HepG2 (cell line): ENCODE data around the gene LDLRAD3. TPM values are rescaled to one million over a fixed set of nuclear protein-coding genes. Genes with fewer than 3 reads are reported as not detected.

Source experiments
- ATAC-seq: fragments of 200-7000 bp; cut with Tn5 transposase; 3 replicates; pipeline ENCODE4 v1.9.1; 2020; ENCODE audit warnings: mild to moderate bottlenecking, moderate library complexity
- BruUV-seq: library from RNA; stranded (reverse); fragments of 400-500 nt; replicated peaks from 2 replicates; lab custom pipeline; 2021; lab: Mats Ljungman, UMichigan
- CTCF ChIA-PET: fragments of 300-600 bp; formaldehyde crosslinking; extraction: SDS; loops from one replicate; lab custom pipeline; 2021; ENCODE audit warnings: low total read pairs, inconsistent platforms, low intra/inter-chr PET ratio; lab: Yijun Ruan, JAX
- POLR2A ChIA-PET: fragments of 350-600 bp; sonication (Branson Sonifier 250); formaldehyde crosslinking; loops from one replicate; lab custom pipeline; 2020; ENCODE audit warnings: antibody characterized with exemption, inconsistent platforms; lab: Yijun Ruan, JAX
- DNase-seq: peaks from one replicate; pipeline ENCODE4 v3.0.0-alpha.2; 2015; ENCODE audit warnings: low spot score
- FAIRE-seq: peaks from 3 replicates; lab custom pipeline; 2011; peaks lifted over from hg19 to GRCh38; lab: Jason Lieb, UNC
- H2AFZ ChIP-seq: one replicate; pipeline ENCODE4 v1.6.1; 2011; ENCODE audit warnings: low read length, inconsistent platforms
- H3K27ac ChIP-seq: fragments of 300-600 bp; 3 replicates; pipeline ENCODE4 v1.8.0; 2011; ENCODE audit warnings: mixed run types, mild to moderate bottlenecking, mixed read lengths, low read length, inconsistent platforms; ENCODE audit not compliant: insufficient read depth; ENCODE audit errors: extremely low read length
- H3K27me3 ChIP-seq, 2 experiments: fragments of 200-600 bp in 1 of 2; 2 replicates in 1 of 2; 3 replicates in 1 of 2; pipeline versions ENCODE4 v1.6.0 to v1.8.0; 2011; ENCODE audit warnings: low read length in 2 of 2, mild to moderate bottlenecking in 2 of 2, moderate library complexity in 2 of 2, inconsistent platforms in 1 of 2; ENCODE audit not compliant: insufficient read depth in 2 of 2, control insufficient read depth in 1 of 2
- H3K36me3 ChIP-seq, 2 experiments: fragments of 200-600 bp in 1 of 2; replicated peaks in 1 of 2; 2 replicates in 1 of 2; 3 replicates in 1 of 2; pipeline versions ENCODE4 v1.5.1 to v1.8.0; 2011; ENCODE audit warnings: low read length in 2 of 2, inconsistent platforms in 1 of 2; ENCODE audit not compliant: insufficient read depth in 2 of 2, control insufficient read depth in 1 of 2
- H3K4me1 ChIP-seq: 2 replicates; pipeline ENCODE4 v1.5.1; 2012; ENCODE audit warnings: low read length, inconsistent platforms; ENCODE audit not compliant: insufficient read depth
- H3K4me2 ChIP-seq: 2 replicates; pipeline ENCODE4 v1.6.0; 2011; ENCODE audit warnings: low read depth, low read length, inconsistent platforms
- H3K4me3 ChIP-seq, 3 experiments: fragments of 200-600 bp in 1 of 3; sonication (generic), shearing (Covaris generic) in 1 of 3; replicated peaks in 1 of 3; 2 replicates each; pipeline ENCODE4 v1.5.1; 2011 to 2016; ENCODE audit warnings: low read length in 3 of 3, inconsistent platforms in 2 of 3, low read depth in 2 of 3, mild to moderate bottlenecking in 2 of 3, control low read depth in 1 of 3, mixed read lengths in 1 of 3; ENCODE audit not compliant: insufficient read depth in 1 of 3
- H3K79me2 ChIP-seq: one replicate; pipeline ENCODE4 v1.6.1; 2011; ENCODE audit warnings: low read length, inconsistent platforms; ENCODE audit not compliant: insufficient read depth
- H3K9ac ChIP-seq: 2 replicates; pipeline ENCODE4 v1.6.0; 2011; ENCODE audit warnings: mild to moderate bottlenecking, low read depth, low read length, inconsistent platforms; ENCODE audit not compliant: insufficient read depth
- H3K9me3 ChIP-seq: 2 replicates; pipeline ENCODE4 v1.5.1; 2012; ENCODE audit warnings: mild to moderate bottlenecking, low read length
- H4K20me1 ChIP-seq: 2 replicates; pipeline ENCODE4 v1.6.0; 2011; ENCODE audit warnings: inconsistent platforms, mild to moderate bottlenecking, low read length, moderate library complexity; ENCODE audit not compliant: insufficient read depth
- KMT2B ChIP-seq: IDR thresholded peaks from 2 replicates; pipeline ENCODE4 v1.6.1; 2016; ENCODE audit warnings: missing genetic modification reagents, missing compliant biosample characterization
- MIER3 ChIP-seq: IDR thresholded peaks from 2 replicates; pipeline ENCODE4 v1.6.1; 2016; ENCODE audit warnings: missing compliant biosample characterization, borderline replicate concordance
- SOX13 ChIP-seq, 3 experiments: fragments of 450-650 bp in 1 of 3; sonication (generic) in 1 of 3; formaldehyde crosslinking in 1 of 3; IDR thresholded peaks in 2 of 3; conservative IDR thresholded peaks in 1 of 3; 2 replicates each; pipeline versions ENCODE4 v1.5.0 to v1.6.1; 2016 to 2020; ENCODE audit warnings: antibody characterized with exemption in 1 of 3, mild to moderate bottlenecking in 1 of 3, missing compliant biosample characterization in 1 of 3, missing genetic modification reagents in 1 of 3, moderate library complexity in 1 of 3
- YEATS2 ChIP-seq: sonication (generic); formaldehyde crosslinking; IDR thresholded peaks from 2 replicates; pipeline ENCODE4 v1.4.0; 2020; ENCODE audit warnings: missing genetic modification reagents, borderline replicate concordance
- ZFAT ChIP-seq: sonication (generic); formaldehyde crosslinking; conservative IDR thresholded peaks from 2 replicates; pipeline ENCODE4 v1.8.1; 2023; ENCODE audit warnings: missing genetic modification reagents, inconsistent platforms
- WGBS: methylation state at CpG from one replicate; pipeline ENCODE4 v1.1.6; 2017; ENCODE audit warnings: low lambda C conversion rate; 5-methylcytosine and 5-hydroxymethylcytosine counted together
- in situ Hi-C: cut with HindIII; loops from 2 replicates; pipeline ENCODE4 v1.10.0; 2017; ENCODE audit warnings: low pct_unique_long_range_greater_than_20kb; ENCODE audit not compliant: extremely low pct_ligation_motif_present
- intact Hi-C: fragments of 100-400 bp; cut with micrococcal nuclease; formaldehyde crosslinking; loops from one replicate; pipeline ENCODE4 v1.10.0; 2022; ENCODE audit not compliant: unreplicated experiment
- polyA plus RNA-seq, 8 experiments: library from polyadenylated mRNA; depleted of rRNA in 3 of 8; stranded (reverse) in 7 of 8; unstranded in 1 of 8; fragments of >200 nt; fragmentation: Illumina TruSeq in 4 of 8; extraction: Trizol in 4 of 8; gene quantifications; 2 replicates each; pipeline versions ENCODE4 v1.2.1 to v1.2.3, GENCODE V29; 2011 to 2016; ENCODE audit warnings: low read depth in 4 of 8, missing spikeins in 1 of 8, mixed read lengths in 1 of 8; ENCODE audit not compliant: insufficient read depth in 1 of 8
- total RNA-seq, 5 experiments: library from RNA; depleted of rRNA; stranded (reverse); fragments of >200 nt; fragmentation: Illumina TruSeq; extraction: Trizol; gene quantifications; 2 replicates each; pipeline ENCODE4 v1.2.3, GENCODE V29; 2016; ENCODE audit warnings: low read depth in 1 of 5
- TF ChIP-seq, protein P1 (sequence below): sonication (generic); formaldehyde crosslinking; IDR thresholded peaks from 2 replicates; pipeline ENCODE4 v1.5.0; 2020; ENCODE audit warnings: missing genetic modification reagents
- TF ChIP-seq, protein P2 (sequence below): sonication (generic); formaldehyde crosslinking; IDR thresholded peaks from 2 replicates; pipeline ENCODE4 v1.5.0; 2020; ENCODE audit warnings: missing genetic modification reagents

LDLRAD3 gene
- total and polyA plus RNA-seq, 2 of the 13 experiments (the other 11 are each of a cell fraction or from before 2014, with no cell fraction given), result 0.50 to 0.60 TPM

DNA sequence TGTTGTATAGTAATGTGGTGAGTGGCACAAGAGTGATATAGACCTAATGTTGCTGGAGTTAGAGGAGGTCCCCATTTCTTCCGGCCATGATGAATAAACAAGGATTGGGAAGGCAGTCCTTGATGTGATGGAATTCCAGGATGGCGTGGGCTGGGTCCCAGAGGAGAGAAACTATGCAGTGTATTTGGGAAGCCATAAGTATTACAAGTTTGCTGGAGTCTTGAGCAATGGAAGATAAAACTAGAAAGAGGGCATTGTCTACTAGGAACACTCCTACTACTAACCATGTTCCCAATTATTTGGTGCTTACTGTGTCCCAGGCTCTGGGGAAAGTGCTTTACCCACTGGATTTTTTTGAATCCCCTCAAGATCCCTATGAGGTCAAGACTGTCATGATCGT lies 20.0 kb downstream of the LDLRAD3 start:
- Histone ChIP-seq H3K27me3 (peaks cover 0 to under 1% of the 10 kb centered on the region in 2 experiments; a peak in 1 of 5 replicates), H3K79me2 (no peaks in the 10 kb centered on the region), H3K36me3 (no peaks in the 10 kb centered on the region), H2AFZ (no peak overlapping the region), H3K4me1 (no peaks in the 10 kb centered on the region), H3K4me2 (no peak overlapping the region), H3K9ac (no peak overlapping the region), H4K20me1 (no peaks in the 10 kb centered on the region), H3K9me3 (peaks cover 8% of the 10 kb centered on the region; the same call in 1 of the 2 replicates), H3K27ac (no peak overlapping the region), H3K4me3 (no peak overlapping the region)
- intact Hi-C loops, result no loop called here
- FAIRE-seq (no peak), DNase-seq (no peak), ATAC-seq (no peak)
- TF ChIP-seq, protein P1, sequence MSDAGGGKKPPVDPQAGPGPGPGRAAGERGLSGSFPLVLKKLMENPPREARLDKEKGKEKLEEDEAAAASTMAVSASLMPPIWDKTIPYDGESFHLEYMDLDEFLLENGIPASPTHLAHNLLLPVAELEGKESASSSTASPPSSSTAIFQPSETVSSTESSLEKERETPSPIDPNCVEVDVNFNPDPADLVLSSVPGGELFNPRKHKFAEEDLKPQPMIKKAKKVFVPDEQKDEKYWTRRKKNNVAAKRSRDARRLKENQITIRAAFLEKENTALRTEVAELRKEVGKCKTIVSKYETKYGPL (CRISPR knock-in tag), result no peak
- TF ChIP-seq, protein P2, sequence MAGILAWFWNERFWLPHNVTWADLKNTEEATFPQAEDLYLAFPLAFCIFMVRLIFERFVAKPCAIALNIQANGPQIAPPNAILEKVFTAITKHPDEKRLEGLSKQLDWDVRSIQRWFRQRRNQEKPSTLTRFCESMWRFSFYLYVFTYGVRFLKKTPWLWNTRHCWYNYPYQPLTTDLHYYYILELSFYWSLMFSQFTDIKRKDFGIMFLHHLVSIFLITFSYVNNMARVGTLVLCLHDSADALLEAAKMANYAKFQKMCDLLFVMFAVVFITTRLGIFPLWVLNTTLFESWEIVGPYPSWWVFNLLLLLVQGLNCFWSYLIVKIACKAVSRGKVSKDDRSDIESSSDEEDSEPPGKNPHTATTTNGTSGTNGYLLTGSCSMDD, result no peak
- no peak for TF ChIP-seq SOX13 (IDR thresholded peaks at IDR 0.05)
- no peak for TF ChIP-seq SOX13 (CRISPR knock-in tag; conservative IDR thresholded peaks at IDR 0.05 in 1 of 2, IDR thresholded peaks at IDR 0.05 in 1 of 2)
- TF ChIP-seq KMT2B (CRISPR knock-in tag), result no peak
- no peak for TF ChIP-seq MIER3 (CRISPR knock-in tag)
- TF ChIP-seq ZFAT, result no peak
- no peak for TF ChIP-seq YEATS2
- ChIA-PET POLR2A (no interaction called here), CTCF (no interaction called here)
- 0% methylated on average over 2 of the region's 3 CpGs for WGBS
- in situ Hi-C loops, result no loop called here
- BruUV-seq, result no TSS peak
